Measurements from ENCODE around the gene GAB4. TPM values are rescaled to one million over a fixed set of nuclear protein-coding genes. Genes with fewer than 3 reads are reported as not detected.

Gene GAB4
- total and polyA plus RNA-seq, 2 of the 8 experiments (the other 6 are each of a cell fraction or from before 2014, with no cell fraction given): 0.03 to 0.17 TPM

GRCh38 chr22:16935209-16935608 lies 72.8 kb downstream of the GAB4 start:
- POLR2A ChIA-PET (ENCODE audit: partially characterized antibody): interaction anchor here (0.7 kb wide), 1 partner anchor 372 kb away, joined by 4 read pairs; no protein-coding TSS in a partner anchor

More at GRCh38 chr22:16935209-16935608, 72.8 kb downstream of the GAB4 start:
- Histone ChIP-seq H3K36me3 (ENCODE audit: control insufficient read depth in 2 of 4, insufficient read depth in 4 of 4, low read length in 3 of 4) (no peaks in the 10 kb centered on the region), H3K23ac (ENCODE audit: insufficient read length) (no peak overlapping the region), H3K18ac (ENCODE audit: extremely low read depth, low read length) (no peak overlapping the region), H3K27ac (ENCODE audit: low read depth, low read length) (no peak overlapping the region), H3K4me1 (replicated peaks in 1 of 4; ENCODE audit: control insufficient read depth in 3 of 4, insufficient read depth in 4 of 4, low read length in 3 of 4) (no peaks in the 10 kb centered on the region; a peak in 2 of 7 replicates), H4K5ac (ENCODE audit: insufficient read length, low read depth, low read length) (no peak overlapping the region), H2BK12ac (ENCODE audit: low read depth, low read length) (no peak overlapping the region), H3K27me3 (replicated peaks in 1 of 4; ENCODE audit: control insufficient read depth in 3 of 4, extremely low read depth in 1 of 4, insufficient read depth in 3 of 4, low read length in 3 of 4) (no peaks in the 10 kb centered on the region; a peak in 1 of 7 replicates), H3K56ac (replicated peaks; ENCODE audit: insufficient read length, low read depth, low read length) (no peak overlapping the region), H3K23me2 (ENCODE audit: low read depth, low read length) (no peaks in the 10 kb centered on the region), H3K4ac (replicated peaks; ENCODE audit: insufficient read length, low read depth, low read length) (no peak overlapping the region), H3K14ac (ENCODE audit: insufficient read length) (no peak overlapping the region), H4K8ac (ENCODE audit: extremely low read depth, insufficient read depth, low read length) (no peak overlapping the region), H2BK5ac (ENCODE audit: low read depth, low read length) (no peak overlapping the region), H2AK5ac (ENCODE audit: low read depth, low read length) (no peak overlapping the region), H3K4me2 (ENCODE audit: insufficient read depth in 1 of 2, low read depth in 2 of 2, low read length in 2 of 2) (no peak overlapping the region), H2BK15ac (ENCODE audit: low read length) (no peak overlapping the region), H2BK20ac (ENCODE audit: low read length) (no peak overlapping the region), H3K9me3 (ENCODE audit: insufficient read depth in 2 of 2, low read depth in 1 of 2, low read length in 1 of 2) (peaks cover 4 to 22% of the 10 kb centered on the region in 2 experiments; a peak in 2 of 4 replicates), H2AFZ (ENCODE audit: low read length) (no peak overlapping the region), H3K79me2 (ENCODE audit: control insufficient read depth in 1 of 2, insufficient read depth in 2 of 2, low read length in 2 of 2) (no peaks in the 10 kb centered on the region), H4K91ac (replicated peaks; ENCODE audit: insufficient read length, low read length) (no peak overlapping the region), H3K9ac (replicated peaks in 1 of 4; ENCODE audit: extremely low read depth in 1 of 4, low read depth in 3 of 4, low read length in 3 of 4) (no peak overlapping the region), H3K79me1 (ENCODE audit: low read depth, low read length) (no peaks in the 10 kb centered on the region), H4K20me1 (replicated peaks in 1 of 2; ENCODE audit: control insufficient read depth in 1 of 2, insufficient read depth in 2 of 2, low read length in 2 of 2) (no peaks in the 10 kb centered on the region), H2BK120ac (replicated peaks; ENCODE audit: low read depth, low read length) (no peak overlapping the region), H3K4me3 (ENCODE audit: extremely low read depth in 1 of 4, insufficient read depth in 2 of 4, low read depth in 3 of 4, low read length in 4 of 4) (no peak overlapping the region)
- no peak for DNase-seq (ENCODE audit: low read depth in 1 of 2, low spot score in 2 of 2)
- CTCF ChIA-PET (ENCODE audit: partially characterized antibody): no interaction called here
- TF ChIP-seq TEAD4 (IDR thresholded peaks at IDR 0.05; ENCODE audit: low read depth, low read length) (no peak), HDAC6 (IDR thresholded peaks at IDR 0.05; ENCODE audit: low read depth, low read length) (no peak), CREB1 (IDR thresholded peaks at IDR 0.05) (no peak), TAF1 (IDR thresholded peaks at IDR 0.05; ENCODE audit: low read depth, low read length) (no peak), SIRT6 (IDR thresholded peaks at IDR 0.05; ENCODE audit: low read length) (no peak), CHD1 (IDR thresholded peaks at IDR 0.05; ENCODE audit: low read depth, low read length) (no peak), PHF8 (conservative IDR thresholded peaks at IDR 0.05; ENCODE audit: low read depth, low read length) (no peak), RXRA (IDR thresholded peaks at IDR 0.05; ENCODE audit: insufficient read depth, low read depth, low read length) (no peak), CTBP2 (IDR thresholded peaks at IDR 0.05; ENCODE audit: borderline replicate concordance, insufficient read depth, insufficient read length, low read length) (no peak)
- 65% methylated on average over 4 of the region's 4 CpGs; no CpG with 5 or more reads in 1 of the 2 experiments for WGBS, 2 experiments (ENCODE audit: extremely low coverage in 1 of 2, insufficient coverage in 1 of 2, insufficient read length in 1 of 2, insufficient replicate concordance in 2 of 2, low coverage in 1 of 2, low lambda C conversion rate in 2 of 2, missing lambda C conversion rate in 1 of 2)
- no peak for FAIRE-seq

All from H1 (cell line).